ENCODE results near the gene NAXE. TPM values are rescaled to one million over a fixed set of nuclear protein-coding genes. Genes with fewer than 3 reads are reported as not detected.

Gene NAXE
- total RNA-seq, 4 donors from 2014 or later = 25.1 to 104 (median 77.5) TPM

- Histone ChIP-seq H3K27ac (no peak overlapping the region), H3K4me1 (peaks cover 0 to 15% (median 11%) of the 10 kb centered on the region in 4 donors), H3K4me3 (no peak overlapping the region), H3K36me3 (no peaks in the 10 kb centered on the region), H3K9me3 (no peaks in the 10 kb centered on the region), H3K27me3 (no peaks in the 10 kb centered on the region)
- intact Hi-C loops (cut with DNase I; ENCODE audit: low total_unique reads) = no loop called here
- in situ Hi-C loops (cut with MboI; ENCODE audit: low pct_ligation_motif_present in 1 of 4, low pct_unique_long_range_greater_than_20kb in 1 of 4, low sequenced_read_pairs in 3 of 4) = no loop called here
- no peak for TF ChIP-seq CTCF (IDR thresholded peaks at IDR 0.05)
- no peak for DNase-seq
- 84 to 94% methylated on average over 3 to 4 of the region's 4 CpGs for WGBS, 2 donors (ENCODE audit: low coverage in 1 of 2)
Measured at GRCh38 chr1:156566436-156566835, 25.1 kb upstream of the NAXE start.

- TF ChIP-seq POLR2A (IDR thresholded peaks at IDR 0.05) (no peak), POLR2AphosphoS5 (IDR thresholded peaks at IDR 0.05) (peak in 1 of 3 donors; percentile 24)
- Histone ChIP-seq H3K4me3 (peak overlapping the region in 2 of 4 donors; percentile 44 to 51), H3K4me1 (peaks cover 5 to 27% (median 20%) of the 10 kb centered on the region in 4 donors), H3K27me3 (no peaks in the 10 kb centered on the region), H3K36me3 (no peaks in the 10 kb centered on the region), H3K27ac (peak overlapping the region; percentile 67 to 73 (median 71)), H3K9me3 (no peaks in the 10 kb centered on the region)
- in situ Hi-C loops (cut with MboI; ENCODE audit: low pct_ligation_motif_present in 1 of 4, low pct_unique_long_range_greater_than_20kb in 1 of 4, low sequenced_read_pairs in 3 of 4) (no loop called here), intact Hi-C loops (cut with DNase I; ENCODE audit: low total_unique reads) (no loop called here)
- WGBS, 2 donors (ENCODE audit: low coverage in 1 of 2) = 6 to 15% methylated on average over 3 to 4 of the region's 4 CpGs
- no peak for DNase-seq
Measured at GRCh38 chr1:156571261-156571852, 20.2 kb upstream of the NAXE start.

DNA sequence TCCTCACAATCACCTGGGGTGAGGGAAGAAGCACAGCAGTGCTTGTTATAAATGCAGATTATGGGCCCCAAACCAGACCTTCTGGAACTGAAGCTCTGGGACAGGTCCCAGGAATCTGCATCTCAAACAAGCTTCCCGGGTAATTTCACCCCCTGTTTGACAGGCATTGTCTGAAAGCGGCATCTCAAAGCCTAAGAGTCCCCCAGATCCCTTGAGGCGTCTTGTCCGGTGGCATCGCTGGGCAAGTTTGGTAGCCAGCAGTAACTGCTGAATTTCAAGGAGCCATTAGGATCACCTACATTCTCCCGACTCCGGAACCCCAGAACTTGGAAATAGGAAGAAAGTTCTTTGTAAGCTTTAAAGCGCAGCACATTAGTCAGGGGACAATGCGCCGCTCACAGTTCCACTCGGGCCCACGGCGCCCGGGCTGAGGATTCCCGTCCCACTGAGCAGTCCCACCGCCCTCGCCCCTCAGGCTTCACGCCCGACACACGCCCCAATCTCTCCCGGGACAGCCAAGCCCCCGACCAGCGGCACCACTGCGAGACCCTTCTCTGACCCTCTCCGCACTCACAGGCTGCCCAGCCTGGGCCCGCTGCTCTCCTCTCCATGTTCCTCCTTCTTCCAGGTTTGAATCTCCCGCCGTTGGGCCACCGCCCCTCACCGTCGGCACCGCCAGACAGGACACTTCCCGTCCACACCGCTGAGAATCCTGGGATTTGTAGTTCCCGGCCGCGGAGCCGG is 19.5 kb upstream of the NAXE start, which contains the start of gene IQGAP3:
TSS of gene IQGAP3 (minus strand) at position 647 of the 744 bp plus-strand sequence. CDS start at position 611, 36 bp downstream.
- in situ Hi-C loops (cut with MboI; ENCODE audit: low pct_ligation_motif_present in 1 of 4, low pct_unique_long_range_greater_than_20kb in 1 of 4, low sequenced_read_pairs in 3 of 4) = no loop called here
- H3K36me3 ChIP-seq = no peaks in the 10 kb centered on the region
- DNase-seq = peak; percentile 93
- 2% methylated on average over 35 of the region's 38 CpGs; no CpG with 5 or more reads in 1 of the 2 donors for WGBS, 2 donors (ENCODE audit: low coverage in 1 of 2)
- peaks cover 5 to 27% (median 20%) of the 10 kb centered on the region in 4 donors for H3K4me1 ChIP-seq
- TF ChIP-seq POLR2A (IDR thresholded peaks at IDR 0.05) (no peak), CTCF (IDR thresholded peaks at IDR 0.05) (no peak), POLR2AphosphoS5 (IDR thresholded peaks at IDR 0.05) (peak; percentile 37 to 52 (median 49))
- H3K4me3 ChIP-seq = peak within 1 kb of the TSS in 3 of 4 donors; percentile 20 to 51 (median 44)
- no peaks in the 10 kb centered on the region for H3K27me3 ChIP-seq
- H3K27ac ChIP-seq = peak within 1 kb of the TSS; percentile 67 to 73 (median 71)
- H3K9me3 ChIP-seq = no peaks in the 10 kb centered on the region
- intact Hi-C loops (cut with DNase I; ENCODE audit: low total_unique reads) = no loop called here

GRCh38 chr1:156572663-156573018 is 18.9 kb upstream of the NAXE start:
- Histone ChIP-seq H3K9me3 (no peaks in the 10 kb centered on the region), H3K4me1 (peaks cover 5 to 27% (median 20%) of the 10 kb centered on the region in 4 donors), H3K27me3 (no peaks in the 10 kb centered on the region), H3K36me3 (no peaks in the 10 kb centered on the region), H3K4me3 (peak overlapping the region in 3 of 4 donors; percentile 20 to 51 (median 44)), H3K27ac (peak overlapping the region in 2 of 4 donors; percentile 67 to 73)
- no peak for DNase-seq
- in situ Hi-C loops (cut with MboI; ENCODE audit: low pct_ligation_motif_present in 1 of 4, low pct_unique_long_range_greater_than_20kb in 1 of 4, low sequenced_read_pairs in 3 of 4) (no loop called here), intact Hi-C loops (cut with DNase I; ENCODE audit: low total_unique reads) (no loop called here)
- WGBS, 2 donors (ENCODE audit: low coverage in 1 of 2) = 40 to 46% methylated on average over 4 to 10 of the region's 10 CpGs
- TF ChIP-seq POLR2A (IDR thresholded peaks at IDR 0.05) (no peak), CTCF (IDR thresholded peaks at IDR 0.05) (no peak), EP300 (IDR thresholded peaks at IDR 0.05; ENCODE audit: low read depth) (no peak), POLR2AphosphoS5 (IDR thresholded peaks at IDR 0.05) (no peak)
